Rectal smooth muscle tissue (tissue), 1 donor: ENCODE results near the gene IL1RAPL1.

Experiments
- H3K27ac ChIP-seq: one replicate; pipeline ENCODE4 v1.7.0; 2013; ENCODE audit warnings: low read depth, low read length, inconsistent platforms
- H3K27me3 ChIP-seq: one replicate; pipeline ENCODE4 v1.7.0; 2013; ENCODE audit warnings: low read length; ENCODE audit not compliant: control insufficient read depth, insufficient read depth
- H3K36me3 ChIP-seq: one replicate; pipeline ENCODE4 v1.7.0; 2013; ENCODE audit warnings: low read length; ENCODE audit not compliant: control insufficient read depth, insufficient read depth
- H3K4me1 ChIP-seq: one replicate; pipeline ENCODE4 v1.7.0; 2013; ENCODE audit warnings: low read length; ENCODE audit not compliant: control insufficient read depth, insufficient read depth
- H3K4me3 ChIP-seq: one replicate; pipeline ENCODE4 v1.7.0; 2013; ENCODE audit warnings: low read length
- H3K9ac ChIP-seq: one replicate; pipeline ENCODE4 v1.7.0; 2013; ENCODE audit warnings: low read length

Gene IL1RAPL1

GRCh38 chrX:29659911-29660310, 1072.7 kb downstream of the IL1RAPL1 start:
- Histone ChIP-seq H3K27me3 (no peaks in the 10 kb centered on the region), H3K9ac (no peak overlapping the region), H3K4me1 (peaks cover 3% of the 10 kb centered on the region), H3K27ac (no peak overlapping the region), H3K4me3 (no peak overlapping the region), H3K36me3 (no peaks in the 10 kb centered on the region)

GRCh38 chrX:29661290-29661689, 1074.0 kb downstream of the IL1RAPL1 start:
- Histone ChIP-seq H3K9ac (no peak overlapping the region), H3K36me3 (no peaks in the 10 kb centered on the region), H3K4me1 (peaks cover 3% of the 10 kb centered on the region), H3K4me3 (no peak overlapping the region), H3K27ac (no peak overlapping the region), H3K27me3 (no peaks in the 10 kb centered on the region)

- Histone ChIP-seq H3K4me1 (peaks cover 3% of the 10 kb centered on the region), H3K27ac (no peak overlapping the region), H3K36me3 (no peaks in the 10 kb centered on the region), H3K27me3 (no peaks in the 10 kb centered on the region), H3K4me3 (no peak overlapping the region), H3K9ac (no peak overlapping the region)
Measured at GRCh38 chrX:29662101-29662500, 1074.9 kb downstream of the IL1RAPL1 start.

GRCh38 chrX:29662759-29663503, 1075.7 kb downstream of the IL1RAPL1 start:
- Histone ChIP-seq H3K27ac (no peak overlapping the region), H3K9ac (no peak overlapping the region)

GRCh38 chrX:29665532-29665931, 1078.3 kb downstream of the IL1RAPL1 start:
- Histone ChIP-seq H3K4me3 (no peak overlapping the region), H3K9ac (no peak overlapping the region), H3K27ac (no peak overlapping the region), H3K36me3 (no peaks in the 10 kb centered on the region), H3K27me3 (no peaks in the 10 kb centered on the region), H3K4me1 (peaks cover 3% of the 10 kb centered on the region)

More at GRCh38 chrX:29662759-29663503, 1075.7 kb downstream of the IL1RAPL1 start:
- Histone ChIP-seq H3K27me3 (no peaks in the 10 kb centered on the region), H3K4me1 (peaks cover 3% of the 10 kb centered on the region), H3K4me3 (no peak overlapping the region), H3K36me3 (no peaks in the 10 kb centered on the region)

- H3K36me3 ChIP-seq, result no peaks in the 10 kb centered on the region
- H3K27me3 ChIP-seq, result no peaks in the 10 kb centered on the region
- no peak overlapping the region for H3K27ac ChIP-seq
- H3K4me3 ChIP-seq, result no peak overlapping the region
- no peak overlapping the region for H3K9ac ChIP-seq
- peaks cover 3% of the 10 kb centered on the region for H3K4me1 ChIP-seq
Measured at GRCh38 chrX:29666366-29666765, 1079.1 kb downstream of the IL1RAPL1 start.

- no peaks in the 10 kb centered on the region for H3K36me3 ChIP-seq
- H3K9ac ChIP-seq, result no peak overlapping the region
- H3K4me1 ChIP-seq, result no peaks in the 10 kb centered on the region
- no peaks in the 10 kb centered on the region for H3K27me3 ChIP-seq
- no peak overlapping the region for H3K4me3 ChIP-seq
- H3K27ac ChIP-seq, result no peak overlapping the region
Measured at GRCh38 chrX:29671421-29671820, 1084.2 kb downstream of the IL1RAPL1 start.

GRCh38 chrX:29687687-29688086, 1100.4 kb downstream of the IL1RAPL1 start:
- Histone ChIP-seq H3K27me3 (no peaks in the 10 kb centered on the region), H3K4me1 (peaks cover 4% of the 10 kb centered on the region), H3K27ac (no peak overlapping the region), H3K9ac (no peak overlapping the region), H3K36me3 (no peaks in the 10 kb centered on the region), H3K4me3 (no peak overlapping the region)

GRCh38 chrX:29690061-29690460, 1102.8 kb downstream of the IL1RAPL1 start:
- H3K9ac ChIP-seq, result no peak overlapping the region
- no peak overlapping the region for H3K4me3 ChIP-seq
- H3K27ac ChIP-seq, result no peak overlapping the region
- no peaks in the 10 kb centered on the region for H3K36me3 ChIP-seq
- peaks cover 4% of the 10 kb centered on the region for H3K4me1 ChIP-seq
- H3K27me3 ChIP-seq, result no peaks in the 10 kb centered on the region

GRCh38 chrX:29691044-29691443, 1103.8 kb downstream of the IL1RAPL1 start:
- H3K36me3 ChIP-seq, result no peaks in the 10 kb centered on the region
- H3K4me3 ChIP-seq, result no peak overlapping the region
- H3K27ac ChIP-seq, result no peak overlapping the region
- H3K9ac ChIP-seq, result no peak overlapping the region
- no peaks in the 10 kb centered on the region for H3K27me3 ChIP-seq
- H3K4me1 ChIP-seq, result peaks cover 4% of the 10 kb centered on the region

- Histone ChIP-seq H3K4me3 (no peak overlapping the region), H3K9ac (no peak overlapping the region), H3K4me1 (no peaks in the 10 kb centered on the region), H3K27ac (no peak overlapping the region), H3K27me3 (no peaks in the 10 kb centered on the region), H3K36me3 (no peaks in the 10 kb centered on the region)
Measured at GRCh38 chrX:29693912-29694311, 1106.7 kb downstream of the IL1RAPL1 start.

- Histone ChIP-seq H3K36me3 (no peaks in the 10 kb centered on the region), H3K27ac (no peak overlapping the region), H3K9ac (no peak overlapping the region), H3K4me1 (no peaks in the 10 kb centered on the region), H3K27me3 (no peaks in the 10 kb centered on the region), H3K4me3 (no peak overlapping the region)
Measured at GRCh38 chrX:29699239-29699638, 1112.0 kb downstream of the IL1RAPL1 start.

- Histone ChIP-seq H3K27me3 (no peaks in the 10 kb centered on the region), H3K27ac (no peak overlapping the region), H3K4me3 (no peak overlapping the region), H3K36me3 (no peaks in the 10 kb centered on the region), H3K4me1 (no peaks in the 10 kb centered on the region), H3K9ac (no peak overlapping the region)
Measured at GRCh38 chrX:29707088-29707487, 1119.8 kb downstream of the IL1RAPL1 start.
